Measurements from ENCODE around the gene HDC. TPM values are rescaled to one million over a fixed set of nuclear protein-coding genes. Genes with fewer than 3 reads are reported as not detected.

HDC gene
- total RNA-seq (2014; rRNA removed; shearing (Covaris generic)) = not detected in 2 replicates
- not detected in 2 replicates for total RNA-seq (2022)
- Bru-seq, nascent RNA = percentile 8 among the genes with signal in this experiment
- BruChase-seq, experiment 1, labeled RNA remaining after a 6-hour chase = percentile 6 among the genes with signal in this experiment
- BruChase-seq, experiment 2, labeled RNA remaining after a 2-hour chase = percentile 8 among the genes with signal in this experiment
- long read RNA-seq = 0 reads

GRCh38 chr15:50265620-50266019 lies at the start of gene HDC:
Gene HDC (minus strand): TSS chr15:50265726. CDS start chr15:50265623, 103 bp downstream.
- no peak within 1 kb of the TSS for H3K4me3 ChIP-seq (ENCODE audit: low read depth, low read length, poor library complexity, severe bottlenecking)
- BruUV-seq (replicated peaks) = no TSS peak
- no peaks in the 10 kb centered on the region for H3K79me2 ChIP-seq (ENCODE audit: insufficient read depth, low read depth, low read length)
- no peaks in the 10 kb centered on the region for H3K36me3 ChIP-seq (ENCODE audit: insufficient read depth, low read length)
- no peak within 1 kb of the TSS for H3K27ac ChIP-seq (ENCODE audit: low read depth, low read length, poor library complexity, severe bottlenecking)
- no peaks in the 10 kb centered on the region for H3K4me1 ChIP-seq (ENCODE audit: insufficient read depth, low read length, poor library complexity, severe bottlenecking)
- H2AFZ ChIP-seq (ENCODE audit: low read length) = no peak within 1 kb of the TSS
- ChIA-PET POLR2A (no interaction called here), CTCF (ENCODE audit: unreplicated experiment) (no interaction called here)
- H4K20me1 ChIP-seq (ENCODE audit: insufficient read depth, low read length) = no peaks in the 10 kb centered on the region
- no peak for DNase-seq (ENCODE audit: low spot score)
- no peaks in the 10 kb centered on the region for H3K9me3 ChIP-seq (ENCODE audit: low read length)
- no peak within 1 kb of the TSS for H3K4me2 ChIP-seq (ENCODE audit: low read length)
- TF ChIP-seq EZH2phosphoT487 (IDR thresholded peaks at IDR 0.05; ENCODE audit: borderline replicate concordance, low read depth, low read length) = no peak
- TF ChIP-seq CTCF (conservative IDR thresholded peaks at IDR 0.05; ENCODE audit: low read length) = no peak
- intact Hi-C loops (cut with micrococcal nuclease; ENCODE audit: unreplicated experiment) = no loop called here
- H3K9me2 ChIP-seq (ENCODE audit: insufficient read depth, low read length) = no peaks in the 10 kb centered on the region

- intact Hi-C loops (cut with micrococcal nuclease; ENCODE audit: unreplicated experiment) = no loop called here
- CTCF ChIA-PET (ENCODE audit: unreplicated experiment) = no interaction called here
- Histone ChIP-seq H3K4me3 (ENCODE audit: low read depth, low read length, poor library complexity, severe bottlenecking) (no peak overlapping the region), H2AFZ (ENCODE audit: low read length) (no peak overlapping the region), H3K79me2 (ENCODE audit: insufficient read depth, low read depth, low read length) (peaks cover 22% of the 10 kb centered on the region; the same call in 1 of the 2 replicates), H3K36me3 (ENCODE audit: insufficient read depth, low read length) (peaks cover 19% of the 10 kb centered on the region), H3K9me3 (ENCODE audit: low read length) (peaks cover 18% of the 10 kb centered on the region), H4K20me1 (ENCODE audit: insufficient read depth, low read length) (no peaks in the 10 kb centered on the region), H3K27ac (ENCODE audit: low read depth, low read length, poor library complexity, severe bottlenecking) (no peak overlapping the region), H3K4me2 (ENCODE audit: low read length) (no peak overlapping the region), H3K4me1 (ENCODE audit: insufficient read depth, low read length, poor library complexity, severe bottlenecking) (no peaks in the 10 kb centered on the region), H3K9me2 (ENCODE audit: insufficient read depth, low read length) (no peaks in the 10 kb centered on the region)
- TF ChIP-seq CTCF (conservative IDR thresholded peaks at IDR 0.05; ENCODE audit: low read length) (no peak), EZH2phosphoT487 (IDR thresholded peaks at IDR 0.05; ENCODE audit: borderline replicate concordance, low read depth, low read length) (no peak)
- POLR2A ChIA-PET = interaction anchor here (0.6 kb wide), 1 partner anchor 638 kb away, joined by 3 read pairs; no protein-coding TSS in a partner anchor
- no peak for DNase-seq (ENCODE audit: low spot score)
- no TSS peak for BruUV-seq (replicated peaks)
These were observed 47.1 kb upstream of the HDC start for GRCh38 chr15:50312636-50313035.

GRCh38 chr15:50307799-50308198 lies 42.3 kb upstream of the HDC start:
- peaks cover 2% of the 10 kb centered on the region for H3K4me1 ChIP-seq (ENCODE audit: insufficient read depth, low read length, poor library complexity, severe bottlenecking)
- H3K4me3 ChIP-seq (ENCODE audit: low read depth, low read length, poor library complexity, severe bottlenecking) = no peak overlapping the region
- H3K36me3 ChIP-seq (ENCODE audit: insufficient read depth, low read length) = peaks cover 45% of the 10 kb centered on the region
- BruUV-seq (replicated peaks) = no TSS peak
- no peak overlapping the region for H3K4me2 ChIP-seq (ENCODE audit: low read length)
- no peaks in the 10 kb centered on the region for H3K9me2 ChIP-seq (ENCODE audit: insufficient read depth, low read length)
- no peak overlapping the region for H2AFZ ChIP-seq (ENCODE audit: low read length)
- no peak overlapping the region for H3K27ac ChIP-seq (ENCODE audit: low read depth, low read length, poor library complexity, severe bottlenecking)
- TF ChIP-seq CTCF (conservative IDR thresholded peaks at IDR 0.05; ENCODE audit: low read length) (no peak), EZH2phosphoT487 (IDR thresholded peaks at IDR 0.05; ENCODE audit: borderline replicate concordance, low read depth, low read length) (no peak)
- H3K9me3 ChIP-seq (ENCODE audit: low read length) = peaks cover 26% of the 10 kb centered on the region
- DNase-seq (ENCODE audit: low spot score) = no peak
- no peaks in the 10 kb centered on the region for H4K20me1 ChIP-seq (ENCODE audit: insufficient read depth, low read length)
- intact Hi-C loops (cut with micrococcal nuclease; ENCODE audit: unreplicated experiment) = no loop called here
- no peaks in the 10 kb centered on the region for H3K79me2 ChIP-seq (ENCODE audit: insufficient read depth, low read depth, low read length)
- CTCF ChIA-PET (ENCODE audit: unreplicated experiment) = no interaction called here
- POLR2A ChIA-PET = interaction anchor here (0.7 kb wide), 1 partner anchor 268 kb away, joined by 3 read pairs; no protein-coding TSS in a partner anchor
